Type B pancreatic cell (in vitro differentiated cells): ENCODE data around the gene RINL. TPM values are rescaled to one million over a fixed set of nuclear protein-coding genes. Genes with fewer than 3 reads are reported as not detected.

Experiments used
- DNase-seq: peaks from one replicate; pipeline ENCODE4 v3.0.0; 2021; ENCODE audit warnings: mixed read lengths; ENCODE audit not compliant: unreplicated experiment; ENCODE audit errors: extremely low spot score
- H3K27ac Mint-ChIP-seq: 2 replicates; pipeline ENCODE4 v1.8.0; 2021; ENCODE audit warnings: mild to moderate bottlenecking, mixed read lengths
- H3K27me3 Mint-ChIP-seq: 2 replicates; pipeline ENCODE4 v1.8.0; 2021; ENCODE audit warnings: mixed read lengths
- H3K36me3 Mint-ChIP-seq: 2 replicates; pipeline ENCODE4 v1.8.0; 2021; ENCODE audit warnings: mixed read lengths
- H3K4me1 Mint-ChIP-seq: one replicate; pipeline ENCODE4 v1.8.0; 2021; ENCODE audit warnings: mixed read lengths; ENCODE audit not compliant: unreplicated experiment
- H3K4me3 Mint-ChIP-seq: 2 replicates; pipeline ENCODE4 v1.8.0; 2021; ENCODE audit warnings: mild to moderate bottlenecking, mixed read lengths
- H3K9me3 Mint-ChIP-seq: 2 replicates; pipeline ENCODE4 v1.8.0; 2021; ENCODE audit warnings: mixed read lengths
- total RNA-seq: library from RNA; stranded (reverse); gene quantifications from 2 replicates; pipeline ENCODE4 v1.2.1, GENCODE V29; 2021; ENCODE audit warnings: low replicate concordance
- TF ChIP-seq, protein P1 (sequence below): fragments of 200-600 bp; sonication (generic); conservative IDR thresholded peaks from 2 replicates; pipeline ENCODE4 v1.5.0; 2021; ENCODE audit warnings: antibody characterized with exemption, mild to moderate bottlenecking

RINL gene
- total RNA-seq, 1 donor from 2014 or later = 3.4 TPM

DNA sequence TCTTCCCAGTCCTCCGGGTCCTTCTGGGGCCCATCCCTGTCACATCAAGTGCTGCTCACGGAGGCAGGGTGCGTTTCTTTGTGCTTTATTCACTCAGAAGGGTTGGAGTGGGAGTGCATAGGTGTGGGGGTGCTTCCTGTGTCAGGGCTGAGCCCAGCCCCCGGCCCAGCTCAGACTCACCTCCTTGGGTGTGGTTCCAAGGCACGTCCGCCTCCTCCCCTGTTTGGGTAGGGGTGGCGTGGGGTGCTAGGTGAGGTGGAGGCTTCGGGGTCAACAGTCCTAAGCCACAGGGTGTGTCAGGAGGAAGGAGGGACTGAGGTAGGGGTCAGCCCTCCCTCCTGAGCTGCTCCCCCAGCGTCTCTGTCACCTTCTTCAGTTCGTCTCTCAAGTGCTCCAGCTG is 30.8 kb upstream of the RINL start:
- Mint-ChIP-seq H3K4me1 (no peaks in the 10 kb centered on the region), H3K9me3 (no peaks in the 10 kb centered on the region), H3K36me3 (peaks cover 8% of the 10 kb centered on the region), H3K27ac (no peak overlapping the region), H3K4me3 (no peak overlapping the region), H3K27me3 (no peaks in the 10 kb centered on the region)
- DNase-seq = no peak
- TF ChIP-seq, protein P1, sequence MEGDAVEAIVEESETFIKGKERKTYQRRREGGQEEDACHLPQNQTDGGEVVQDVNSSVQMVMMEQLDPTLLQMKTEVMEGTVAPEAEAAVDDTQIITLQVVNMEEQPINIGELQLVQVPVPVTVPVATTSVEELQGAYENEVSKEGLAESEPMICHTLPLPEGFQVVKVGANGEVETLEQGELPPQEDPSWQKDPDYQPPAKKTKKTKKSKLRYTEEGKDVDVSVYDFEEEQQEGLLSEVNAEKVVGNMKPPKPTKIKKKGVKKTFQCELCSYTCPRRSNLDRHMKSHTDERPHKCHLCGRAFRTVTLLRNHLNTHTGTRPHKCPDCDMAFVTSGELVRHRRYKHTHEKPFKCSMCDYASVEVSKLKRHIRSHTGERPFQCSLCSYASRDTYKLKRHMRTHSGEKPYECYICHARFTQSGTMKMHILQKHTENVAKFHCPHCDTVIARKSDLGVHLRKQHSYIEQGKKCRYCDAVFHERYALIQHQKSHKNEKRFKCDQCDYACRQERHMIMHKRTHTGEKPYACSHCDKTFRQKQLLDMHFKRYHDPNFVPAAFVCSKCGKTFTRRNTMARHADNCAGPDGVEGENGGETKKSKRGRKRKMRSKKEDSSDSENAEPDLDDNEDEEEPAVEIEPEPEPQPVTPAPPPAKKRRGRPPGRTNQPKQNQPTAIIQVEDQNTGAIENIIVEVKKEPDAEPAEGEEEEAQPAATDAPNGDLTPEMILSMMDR = no peak

DNA sequence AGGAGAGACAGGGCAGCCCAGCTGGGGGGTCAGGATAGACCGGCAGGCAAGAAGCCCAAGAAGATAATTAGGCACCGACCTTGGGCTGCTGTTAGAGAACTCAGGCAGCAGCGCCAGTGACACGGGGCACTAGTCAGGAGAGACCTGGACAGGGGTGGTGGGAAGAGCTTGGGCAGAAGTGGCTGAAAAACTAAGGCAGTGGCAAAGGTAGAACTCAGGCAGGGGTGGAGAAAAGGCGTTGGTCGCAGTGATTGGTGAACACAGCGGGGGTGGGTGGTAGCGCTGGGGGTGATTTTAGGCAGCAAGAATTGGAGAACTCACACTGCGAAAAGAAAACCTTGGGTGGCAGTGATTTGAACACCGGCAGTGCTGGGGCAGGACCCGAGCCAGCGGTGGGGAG is 29.6 kb upstream of the RINL start:
- peaks cover 6% of the 10 kb centered on the region for H3K36me3 Mint-ChIP-seq
- H3K9me3 Mint-ChIP-seq = no peaks in the 10 kb centered on the region
- H3K4me1 Mint-ChIP-seq = no peaks in the 10 kb centered on the region
- TF ChIP-seq, protein P1 = no peak
- no peaks in the 10 kb centered on the region for H3K27me3 Mint-ChIP-seq
- H3K4me3 Mint-ChIP-seq = no peak overlapping the region
- peak overlapping the region; percentile 47 for H3K27ac Mint-ChIP-seq
- DNase-seq = no peak

DNA sequence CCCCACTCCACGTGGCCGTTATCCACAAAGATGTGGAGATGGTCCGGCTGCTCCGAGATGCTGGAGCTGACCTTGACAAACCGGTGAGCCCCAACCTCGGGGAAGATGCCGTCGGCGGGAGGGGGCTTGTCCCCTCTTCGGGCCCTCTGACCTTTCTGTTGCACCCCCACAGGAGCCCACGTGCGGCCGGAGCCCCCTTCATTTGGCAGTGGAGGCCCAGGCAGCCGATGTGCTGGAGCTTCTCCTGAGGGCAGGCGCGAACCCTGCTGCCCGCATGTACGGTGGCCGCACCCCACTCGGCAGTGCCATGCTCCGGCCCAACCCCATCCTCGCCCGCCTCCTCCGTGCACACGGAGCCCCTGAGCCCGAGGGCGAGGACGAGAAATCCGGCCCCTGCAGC is 29.2 kb upstream of the RINL start:
- H3K4me1 Mint-ChIP-seq = no peaks in the 10 kb centered on the region
- TF ChIP-seq, protein P1 = no peak
- no peaks in the 10 kb centered on the region for H3K27me3 Mint-ChIP-seq
- H3K27ac Mint-ChIP-seq = no peak overlapping the region
- no peaks in the 10 kb centered on the region for H3K9me3 Mint-ChIP-seq
- H3K36me3 Mint-ChIP-seq = peaks cover 6% of the 10 kb centered on the region
- DNase-seq = no peak
- no peak overlapping the region for H3K4me3 Mint-ChIP-seq

DNA sequence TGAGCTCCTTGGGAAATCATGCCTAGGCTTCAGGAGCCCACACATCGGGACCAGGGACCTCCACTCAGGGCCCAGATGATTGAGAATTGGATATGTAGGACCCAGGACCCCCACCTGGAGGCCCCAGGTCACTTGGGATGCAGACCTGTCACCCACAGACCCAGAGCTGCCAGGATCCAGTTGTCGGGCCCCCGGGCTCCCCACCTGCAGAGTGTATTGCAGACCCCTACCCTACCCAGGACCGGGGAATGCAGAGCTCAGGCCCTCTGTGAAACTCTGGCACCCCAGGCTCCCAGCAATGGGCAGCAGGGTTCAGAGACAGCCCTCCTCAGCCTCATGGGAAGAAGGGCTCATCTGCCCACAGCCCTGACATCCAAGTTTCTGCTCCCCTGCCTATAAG is 27.5 kb upstream of the RINL start:
- Mint-ChIP-seq H3K27me3 (no peaks in the 10 kb centered on the region), H3K4me3 (no peak overlapping the region), H3K27ac (no peak overlapping the region), H3K9me3 (no peaks in the 10 kb centered on the region), H3K36me3 (peaks cover 6% of the 10 kb centered on the region), H3K4me1 (peaks cover 4% of the 10 kb centered on the region)
- DNase-seq = no peak
- TF ChIP-seq, protein P1 = no peak

DNA sequence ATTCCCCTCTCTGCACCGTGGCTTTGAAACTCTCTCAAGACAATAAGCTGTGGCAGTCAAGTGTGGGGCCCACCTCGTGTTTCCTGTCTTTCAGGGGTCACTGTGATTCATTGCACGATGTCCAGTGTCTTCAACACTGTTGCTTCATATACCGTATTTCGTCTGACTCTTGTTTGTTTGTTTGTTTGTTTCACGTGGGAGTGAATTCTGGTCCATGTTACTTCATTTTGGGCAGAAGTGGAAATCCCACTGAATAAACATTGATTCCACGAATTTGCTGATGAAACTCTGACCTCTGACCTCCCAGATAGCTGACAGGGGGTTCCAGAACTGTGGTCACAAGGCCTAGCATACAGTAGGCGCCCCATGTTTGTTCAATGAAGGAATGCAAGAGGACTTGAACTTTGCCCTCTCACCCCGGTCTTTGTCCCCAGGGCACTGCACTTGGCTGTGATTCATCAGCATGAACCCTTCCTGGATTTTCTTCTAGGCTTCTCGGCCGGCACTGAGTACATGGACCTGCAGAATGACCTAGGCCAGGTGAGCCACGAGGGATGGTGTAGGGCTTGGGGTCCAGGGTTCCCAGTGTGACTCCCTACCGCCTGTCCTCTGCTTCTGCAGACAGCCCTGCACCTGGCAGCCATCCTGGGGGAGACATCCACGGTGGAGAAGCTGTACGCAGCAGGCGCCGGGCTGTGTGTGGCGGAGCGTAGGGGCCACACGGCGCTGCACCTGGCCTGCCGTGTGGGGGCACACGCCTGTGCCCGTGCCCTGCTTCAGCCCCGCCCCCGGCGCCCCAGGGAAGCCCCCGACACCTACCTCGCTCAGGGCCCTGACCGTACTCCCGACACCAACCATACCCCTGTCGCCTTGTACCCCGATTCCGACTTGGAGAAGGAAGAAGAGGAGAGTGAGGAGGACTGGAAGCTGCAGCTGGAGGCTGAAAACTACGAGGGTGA is 26.8 kb upstream of the RINL start:
- TF ChIP-seq, protein P1 = no peak
- no peak overlapping the region for H3K4me3 Mint-ChIP-seq
- peaks cover 6% of the 10 kb centered on the region for H3K36me3 Mint-ChIP-seq
- H3K9me3 Mint-ChIP-seq = no peaks in the 10 kb centered on the region
- no peaks in the 10 kb centered on the region for H3K27me3 Mint-ChIP-seq
- no peak for DNase-seq
- H3K27ac Mint-ChIP-seq = peak overlapping the region; percentile 46
- H3K4me1 Mint-ChIP-seq = peaks cover 5% of the 10 kb centered on the region
